ENCODE results near the gene DLGAP1.
A peak's percentile ranks its signal among the peaks of the same experiment; 100 is the strongest.

The DLGAP1 gene

DNA sequence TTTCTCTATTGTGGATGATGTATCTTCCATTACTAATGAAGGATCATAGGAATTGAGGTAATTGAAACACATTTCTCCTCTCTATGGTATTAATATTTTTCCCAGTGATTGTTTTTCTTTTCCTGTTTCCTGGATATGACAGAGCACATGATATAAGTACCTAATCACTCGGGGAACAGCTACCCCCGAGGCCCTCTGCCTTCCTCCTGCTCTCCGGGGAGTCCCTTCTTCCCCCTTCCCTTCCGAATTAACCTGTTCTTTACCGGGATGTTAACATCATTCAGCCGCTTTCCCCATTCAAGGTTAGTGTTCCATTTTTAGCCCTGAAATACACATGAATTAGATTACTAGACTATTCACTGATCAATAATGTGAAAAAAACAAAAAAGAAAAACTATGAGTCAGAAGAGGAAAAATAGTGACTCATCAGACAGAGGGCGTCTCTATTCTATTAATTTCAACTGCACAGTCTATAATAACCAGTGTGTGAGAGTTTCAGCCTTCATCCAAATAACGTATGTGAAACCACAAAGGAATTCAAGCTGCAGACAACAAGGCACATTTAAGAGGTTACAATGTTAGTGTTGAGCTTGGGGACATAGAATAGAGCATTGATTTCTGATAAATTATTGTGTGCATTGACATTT, 450.8 kb downstream of the DLGAP1 start:
- Histone ChIP-seq H3K27me3 (ENCODE audit: control insufficient read depth in 3 of 3, insufficient read depth in 3 of 3, low read depth in 1 of 3, low read length in 3 of 3) (no peaks in the 10 kb centered on the region), H3K4me3 (ENCODE audit: low read length in 2 of 2) (no peak overlapping the region), H4K8ac (ENCODE audit: low read depth, low read length) (no peak overlapping the region), H3K18ac (ENCODE audit: low read length) (no peak overlapping the region), H3K36me3 (replicated peaks in 1 of 2; ENCODE audit: control insufficient read depth in 2 of 2, insufficient read depth in 2 of 2, low read length in 2 of 2) (no peaks in the 10 kb centered on the region), H2BK120ac (ENCODE audit: low read depth, low read length) (no peak overlapping the region), H2BK5ac (ENCODE audit: low read length) (no peak overlapping the region), H3K23ac (ENCODE audit: low read depth, low read length, poor library complexity) (no peak overlapping the region), H3K4ac (ENCODE audit: low read length) (no peak overlapping the region), H2BK15ac (ENCODE audit: low read length) (no peak overlapping the region), H3K14ac (ENCODE audit: low read length) (no peak overlapping the region), H3K9me3 (replicated peaks in 1 of 2; ENCODE audit: control insufficient read depth in 2 of 2, insufficient read depth in 1 of 2, low read depth in 1 of 2, low read length in 2 of 2) (no peaks in the 10 kb centered on the region), H4K91ac (ENCODE audit: low read depth, low read length, poor library complexity) (no peak overlapping the region), H2AFZ (ENCODE audit: low read length) (no peak overlapping the region), H2AK5ac (ENCODE audit: low read depth, low read length) (no peak overlapping the region), H2BK12ac (ENCODE audit: low read length) (no peak overlapping the region), H3K4me1 (ENCODE audit: control insufficient read depth in 2 of 2, insufficient read depth in 1 of 2, low read depth in 1 of 2, low read length in 2 of 2) (no peaks in the 10 kb centered on the region), H3K9ac (ENCODE audit: low read depth, low read length, poor library complexity) (no peak overlapping the region), H3K79me1 (ENCODE audit: low read depth, low read length) (no peaks in the 10 kb centered on the region), H3K4me2 (ENCODE audit: insufficient read depth, low read length, poor library complexity, severe bottlenecking) (no peak overlapping the region), H3K27ac (replicated peaks; ENCODE audit: low read length) (no peak overlapping the region)
- WGBS, 2 donors (ENCODE audit: extremely low coverage in 2 of 2, insufficient read length in 2 of 2, insufficient replicate concordance in 1 of 2): no CpG with 5 or more reads among the region's 8 CpGs
- no peak for DNase-seq (ENCODE audit: low spot score)

DNA sequence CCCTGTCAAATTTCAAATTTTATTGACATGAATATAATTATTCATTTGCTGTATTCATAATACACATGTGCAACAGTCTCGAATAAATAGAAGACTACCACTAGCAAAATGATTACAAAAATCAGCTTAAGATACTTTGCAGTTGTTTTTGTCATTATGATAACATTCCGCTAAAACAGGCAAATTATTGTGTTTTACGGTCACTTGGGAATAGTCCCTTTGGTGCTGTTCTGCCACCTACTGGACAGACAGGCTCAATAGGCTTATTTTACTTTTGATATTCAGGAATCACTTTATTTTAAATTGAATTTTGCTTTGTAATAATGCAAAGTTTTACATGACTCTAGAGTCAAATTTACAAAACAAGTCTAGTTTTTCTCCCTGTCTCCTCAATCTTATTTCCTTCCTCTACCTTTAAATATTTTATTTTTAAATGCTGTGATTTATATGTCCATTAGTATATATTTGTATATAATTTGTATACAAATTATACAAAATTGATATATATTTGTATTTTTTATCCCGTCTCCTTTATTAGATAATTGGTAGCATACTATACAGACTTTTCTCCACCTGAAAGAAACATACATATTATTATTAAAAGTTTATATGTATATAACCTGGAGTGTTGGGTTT, 456.3 kb downstream of the DLGAP1 start:
- no peak overlapping the region for H3K9ac ChIP-seq (ENCODE audit: low read depth, low read length, poor library complexity)
- no peaks in the 10 kb centered on the region for H3K27me3 ChIP-seq (ENCODE audit: control insufficient read depth in 3 of 3, insufficient read depth in 3 of 3, low read depth in 1 of 3, low read length in 3 of 3)
- H2AFZ ChIP-seq (ENCODE audit: low read length): no peak overlapping the region
- H3K4ac ChIP-seq (ENCODE audit: low read length): no peak overlapping the region
- H3K36me3 ChIP-seq (replicated peaks in 1 of 2; ENCODE audit: control insufficient read depth in 2 of 2, insufficient read depth in 2 of 2, low read length in 2 of 2): peaks cover 0 to 1% of the 10 kb centered on the region in 2 donors
- DNase-seq (ENCODE audit: low spot score): no peak
- H3K9me3 ChIP-seq (replicated peaks in 1 of 2; ENCODE audit: control insufficient read depth in 2 of 2, insufficient read depth in 1 of 2, low read depth in 1 of 2, low read length in 2 of 2): no peaks in the 10 kb centered on the region
- H2BK120ac ChIP-seq (ENCODE audit: low read depth, low read length): no peak overlapping the region
- no CpG with 5 or more reads among the region's 4 CpGs for WGBS, 2 donors (ENCODE audit: extremely low coverage in 2 of 2, insufficient read length in 2 of 2, insufficient replicate concordance in 1 of 2)
- H2AK5ac ChIP-seq (ENCODE audit: low read depth, low read length): no peak overlapping the region
- no peak overlapping the region for H4K8ac ChIP-seq (ENCODE audit: low read depth, low read length)
- H2BK15ac ChIP-seq (ENCODE audit: low read length): no peak overlapping the region
- H3K27ac ChIP-seq (replicated peaks; ENCODE audit: low read length): no peak overlapping the region
- H2BK12ac ChIP-seq (ENCODE audit: low read length): no peak overlapping the region
- peaks cover 0 to 7% of the 10 kb centered on the region in 2 donors for H3K4me1 ChIP-seq (ENCODE audit: control insufficient read depth in 2 of 2, insufficient read depth in 1 of 2, low read depth in 1 of 2, low read length in 2 of 2)
- no peak overlapping the region for H3K14ac ChIP-seq (ENCODE audit: low read length)
- H3K4me2 ChIP-seq (ENCODE audit: insufficient read depth, low read length, poor library complexity, severe bottlenecking): no peak overlapping the region
- H3K79me1 ChIP-seq (ENCODE audit: low read depth, low read length): no peaks in the 10 kb centered on the region
- no peak overlapping the region for H2BK5ac ChIP-seq (ENCODE audit: low read length)
- H3K23ac ChIP-seq (ENCODE audit: low read depth, low read length, poor library complexity): no peak overlapping the region
- no peak overlapping the region for H3K4me3 ChIP-seq (ENCODE audit: low read length in 2 of 2)
- H4K91ac ChIP-seq (ENCODE audit: low read depth, low read length, poor library complexity): no peak overlapping the region
- H3K18ac ChIP-seq (ENCODE audit: low read length): no peak overlapping the region

DNA sequence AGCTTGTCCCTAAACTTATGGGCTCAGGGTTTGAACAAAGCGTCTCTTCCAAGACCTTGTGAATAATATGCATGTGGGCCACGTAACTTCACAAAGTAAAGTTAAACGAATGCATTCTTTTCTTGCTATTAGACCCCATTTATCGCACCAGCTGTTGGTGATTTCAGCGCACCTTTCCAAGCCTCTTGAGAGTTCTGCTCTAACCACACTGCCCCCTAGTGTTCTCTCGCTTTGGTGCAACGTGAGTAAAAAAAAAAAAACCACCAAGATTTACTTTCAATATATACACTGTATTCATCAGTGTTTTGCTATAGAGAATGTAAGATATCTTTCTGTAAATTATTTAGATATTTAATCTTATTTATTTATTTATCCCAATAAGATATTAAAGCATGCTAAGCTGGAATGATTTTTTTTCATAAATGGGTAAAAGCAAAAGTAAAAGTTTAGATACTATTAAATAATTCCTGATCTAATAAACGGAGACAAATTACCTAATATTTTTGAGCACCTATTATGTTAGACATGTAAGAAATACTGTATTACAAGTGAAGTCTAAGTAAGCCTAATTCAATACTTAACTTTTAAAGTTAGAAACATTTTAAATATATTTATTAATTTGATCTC, 459.5 kb downstream of the DLGAP1 start:
- Histone ChIP-seq H3K14ac (ENCODE audit: low read length) (no peak overlapping the region), H3K79me1 (ENCODE audit: low read depth, low read length) (no peaks in the 10 kb centered on the region), H4K91ac (ENCODE audit: low read depth, low read length, poor library complexity) (no peak overlapping the region), H3K23ac (ENCODE audit: low read depth, low read length, poor library complexity) (no peak overlapping the region), H3K18ac (ENCODE audit: low read length) (no peak overlapping the region), H2BK5ac (ENCODE audit: low read length) (no peak overlapping the region), H3K4me2 (ENCODE audit: insufficient read depth, low read length, poor library complexity, severe bottlenecking) (no peak overlapping the region), H3K9ac (ENCODE audit: low read depth, low read length, poor library complexity) (no peak overlapping the region), H2AFZ (ENCODE audit: low read length) (no peak overlapping the region), H3K36me3 (replicated peaks in 1 of 2; ENCODE audit: control insufficient read depth in 2 of 2, insufficient read depth in 2 of 2, low read length in 2 of 2) (peaks cover 0 to 1% of the 10 kb centered on the region in 2 donors), H2BK12ac (ENCODE audit: low read length) (no peak overlapping the region), H3K4me3 (ENCODE audit: low read length in 2 of 2) (no peak overlapping the region), H2BK15ac (ENCODE audit: low read length) (no peak overlapping the region), H2AK5ac (ENCODE audit: low read depth, low read length) (no peak overlapping the region), H3K27ac (replicated peaks; ENCODE audit: low read length) (no peak overlapping the region), H3K4ac (ENCODE audit: low read length) (no peak overlapping the region), H3K9me3 (replicated peaks in 1 of 2; ENCODE audit: control insufficient read depth in 2 of 2, insufficient read depth in 1 of 2, low read depth in 1 of 2, low read length in 2 of 2) (no peaks in the 10 kb centered on the region), H2BK120ac (ENCODE audit: low read depth, low read length) (no peak overlapping the region), H4K8ac (ENCODE audit: low read depth, low read length) (no peak overlapping the region), H3K4me1 (ENCODE audit: control insufficient read depth in 2 of 2, insufficient read depth in 1 of 2, low read depth in 1 of 2, low read length in 2 of 2) (peaks cover 0 to 7% of the 10 kb centered on the region in 2 donors), H3K27me3 (ENCODE audit: control insufficient read depth in 3 of 3, insufficient read depth in 3 of 3, low read depth in 1 of 3, low read length in 3 of 3) (no peaks in the 10 kb centered on the region)
- WGBS, 2 donors (ENCODE audit: extremely low coverage in 2 of 2, insufficient read length in 2 of 2, insufficient replicate concordance in 1 of 2): no CpG with 5 or more reads among the region's 8 CpGs
- peak; percentile 68 for DNase-seq (ENCODE audit: low spot score)

DNA sequence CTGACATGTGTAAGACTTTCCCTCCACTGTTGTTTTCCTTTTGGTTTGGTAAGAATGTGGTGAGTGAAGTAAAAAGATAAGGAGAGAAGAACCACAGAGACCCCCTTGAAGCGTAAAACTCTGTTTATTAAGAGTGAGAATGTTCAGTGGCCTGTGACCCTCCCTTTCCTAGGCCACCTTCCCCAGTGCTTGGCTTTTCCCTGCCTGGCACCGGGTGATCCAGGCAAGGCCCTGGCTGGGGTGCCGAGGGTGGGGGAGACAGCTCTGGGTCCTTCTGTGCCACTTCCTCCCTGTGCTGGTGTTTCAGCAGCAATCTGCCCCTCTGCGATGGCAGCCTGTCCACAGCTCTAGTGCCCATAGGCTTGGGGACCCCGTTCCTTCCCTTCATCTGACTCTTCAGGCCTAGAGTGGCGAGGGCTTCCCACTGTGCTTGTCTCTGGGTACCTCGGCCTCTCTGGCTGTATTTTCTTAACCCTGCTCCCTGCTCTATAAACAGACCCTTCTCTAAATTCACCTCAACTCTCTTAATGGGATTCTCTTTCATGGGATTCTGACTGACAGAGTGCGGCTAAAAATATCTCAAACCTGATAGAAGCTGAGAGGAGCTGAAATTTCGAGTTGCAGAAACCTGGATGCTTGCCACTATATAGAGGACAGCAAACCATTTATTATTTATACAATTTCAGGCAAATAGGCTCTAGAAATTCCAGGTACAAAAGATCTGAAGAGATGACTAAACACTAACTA, 461.0 kb downstream of the DLGAP1 start:
- no peak overlapping the region for H4K91ac ChIP-seq (ENCODE audit: low read depth, low read length, poor library complexity)
- H3K79me1 ChIP-seq (ENCODE audit: low read depth, low read length): no peaks in the 10 kb centered on the region
- H2AFZ ChIP-seq (ENCODE audit: low read length): no peak overlapping the region
- H2BK120ac ChIP-seq (ENCODE audit: low read depth, low read length): no peak overlapping the region
- peaks cover 0 to 1% of the 10 kb centered on the region in 2 donors for H3K36me3 ChIP-seq (replicated peaks in 1 of 2; ENCODE audit: control insufficient read depth in 2 of 2, insufficient read depth in 2 of 2, low read length in 2 of 2)
- H3K23ac ChIP-seq (ENCODE audit: low read depth, low read length, poor library complexity): no peak overlapping the region
- H4K8ac ChIP-seq (ENCODE audit: low read depth, low read length): no peak overlapping the region
- H3K27me3 ChIP-seq (ENCODE audit: control insufficient read depth in 3 of 3, insufficient read depth in 3 of 3, low read depth in 1 of 3, low read length in 3 of 3): no peaks in the 10 kb centered on the region
- H3K9me3 ChIP-seq (replicated peaks in 1 of 2; ENCODE audit: control insufficient read depth in 2 of 2, insufficient read depth in 1 of 2, low read depth in 1 of 2, low read length in 2 of 2): no peaks in the 10 kb centered on the region
- DNase-seq (ENCODE audit: low spot score): no peak
- no peak overlapping the region for H3K4me3 ChIP-seq (ENCODE audit: low read length in 2 of 2)
- H3K9ac ChIP-seq (ENCODE audit: low read depth, low read length, poor library complexity): no peak overlapping the region
- no peak overlapping the region for H3K27ac ChIP-seq (replicated peaks; ENCODE audit: low read length)
- no peak overlapping the region for H3K4ac ChIP-seq (ENCODE audit: low read length)
- peak overlapping the region; percentile 55 for H3K18ac ChIP-seq (ENCODE audit: low read length)
- peaks cover 0 to 7% of the 10 kb centered on the region in 2 donors for H3K4me1 ChIP-seq (ENCODE audit: control insufficient read depth in 2 of 2, insufficient read depth in 1 of 2, low read depth in 1 of 2, low read length in 2 of 2)
- WGBS, 2 donors (ENCODE audit: extremely low coverage in 2 of 2, insufficient read length in 2 of 2, insufficient replicate concordance in 1 of 2): no CpG with 5 or more reads among the region's 9 CpGs
- H2BK15ac ChIP-seq (ENCODE audit: low read length): no peak overlapping the region
- no peak overlapping the region for H3K14ac ChIP-seq (ENCODE audit: low read length)
- peak overlapping the region; percentile 2 for H2BK12ac ChIP-seq (ENCODE audit: low read length)
- H2BK5ac ChIP-seq (ENCODE audit: low read length): no peak overlapping the region
- H2AK5ac ChIP-seq (ENCODE audit: low read depth, low read length): no peak overlapping the region
- no peak overlapping the region for H3K4me2 ChIP-seq (ENCODE audit: insufficient read depth, low read length, poor library complexity, severe bottlenecking)

Data from neuronal stem cell (in vitro differentiated cells).